Neuron (in vitro differentiated cells): ENCODE measurements around the gene TMC1.
"Not testable (repeated sequence)": the region's sequence is repeated elsewhere in the genome, so short reads cannot be mapped to it uniquely, and the experiment has no call there.

Experiments used
- H2AFZ ChIP-seq: one replicate; pipeline ENCODE4 v1.6.1; 2013; ENCODE audit warnings: low read depth, mild to moderate bottlenecking, inconsistent platforms, low read length, moderate library complexity
- H3K27me3 ChIP-seq: one replicate; pipeline ENCODE4 v1.6.1; 2013; ENCODE audit warnings: low read length; ENCODE audit not compliant: insufficient read depth
- H3K36me3 ChIP-seq: one replicate; pipeline ENCODE4 v1.6.1; 2013; ENCODE audit warnings: low read length; ENCODE audit not compliant: insufficient read depth
- H3K4me1 ChIP-seq: one replicate; pipeline ENCODE4 v1.6.1; 2013; ENCODE audit warnings: low read length; ENCODE audit not compliant: insufficient read depth
- H3K4me3 ChIP-seq: 2 replicates; pipeline ENCODE4 v1.5.1; 2013; ENCODE audit warnings: mild to moderate bottlenecking, low read length, moderate library complexity
- H3K9me3 ChIP-seq: one replicate; pipeline ENCODE4 v1.6.1; 2013; ENCODE audit warnings: low read length

TMC1 gene

DNA sequence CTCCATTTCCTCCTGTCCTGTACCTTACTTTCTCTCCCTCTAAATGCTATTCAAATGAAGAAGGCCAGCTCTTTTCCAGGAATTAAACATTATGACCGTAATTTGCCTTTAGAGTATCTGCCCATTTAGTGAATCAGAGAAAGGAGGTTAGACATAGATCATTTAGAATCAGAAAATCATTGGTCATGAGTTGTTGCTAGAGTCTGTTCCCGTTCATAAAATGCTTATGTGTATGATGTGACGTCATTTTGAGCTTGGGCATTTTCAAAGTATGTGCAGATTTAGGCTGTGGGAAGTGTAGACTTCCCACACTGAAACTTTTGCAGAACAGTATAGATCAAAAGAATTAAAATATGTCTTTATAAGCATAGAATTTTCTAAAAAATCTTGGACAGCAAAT, 268.5 kb downstream of the TMC1 start:
- no peaks in the 10 kb centered on the region for H3K4me1 ChIP-seq
- H2AFZ ChIP-seq = no peak overlapping the region
- H3K4me3 ChIP-seq = no peak overlapping the region
- H3K27me3 ChIP-seq = no peaks in the 10 kb centered on the region
- no peaks in the 10 kb centered on the region for H3K9me3 ChIP-seq
- no peaks in the 10 kb centered on the region for H3K36me3 ChIP-seq

DNA sequence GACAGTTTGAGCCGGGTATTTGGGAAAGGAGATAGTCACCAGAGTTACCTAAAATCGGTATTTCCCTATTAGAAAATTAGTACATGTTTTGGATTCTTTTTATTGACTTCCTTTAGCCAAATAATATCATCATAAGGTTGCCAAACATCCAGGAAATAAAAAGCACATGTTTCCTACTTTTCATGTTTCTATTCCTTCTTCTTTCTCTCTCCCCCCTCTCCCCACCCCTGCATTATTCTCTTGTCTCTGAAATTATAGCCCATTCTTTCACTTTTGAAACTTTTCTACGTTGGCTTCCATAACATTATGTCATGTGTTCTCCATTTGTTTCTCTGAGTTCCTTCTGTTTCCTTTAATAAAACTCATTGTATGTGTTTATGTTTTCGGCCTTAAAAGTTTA, 269.6 kb downstream of the TMC1 start:
- Histone ChIP-seq H2AFZ (no peak overlapping the region), H3K27me3 (no peaks in the 10 kb centered on the region), H3K36me3 (no peaks in the 10 kb centered on the region), H3K4me3 (no peak overlapping the region), H3K9me3 (no peaks in the 10 kb centered on the region), H3K4me1 (no peaks in the 10 kb centered on the region)

DNA sequence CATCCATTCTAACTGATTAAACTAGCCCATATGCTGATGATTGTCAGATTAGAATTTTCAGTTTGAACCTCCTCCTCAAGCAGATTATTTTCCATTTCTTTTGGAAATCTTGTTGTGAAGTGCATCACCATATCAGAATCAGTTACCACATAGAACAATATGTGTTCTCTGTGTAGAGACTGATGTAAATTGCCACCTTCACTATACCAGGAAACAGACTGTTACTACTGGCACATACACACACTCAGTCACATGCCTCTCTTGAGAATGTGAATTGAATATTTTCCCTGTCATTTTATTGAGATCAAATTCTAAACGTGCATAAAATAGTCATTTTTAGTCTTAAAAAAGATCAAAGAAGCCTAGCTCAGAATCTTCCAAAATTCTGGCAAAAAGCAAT, 270.0 kb downstream of the TMC1 start:
- H3K36me3 ChIP-seq = no peaks in the 10 kb centered on the region
- no peaks in the 10 kb centered on the region for H3K4me1 ChIP-seq
- H3K4me3 ChIP-seq = no peak overlapping the region
- no peaks in the 10 kb centered on the region for H3K27me3 ChIP-seq
- H2AFZ ChIP-seq = no peak overlapping the region
- no peaks in the 10 kb centered on the region for H3K9me3 ChIP-seq

DNA sequence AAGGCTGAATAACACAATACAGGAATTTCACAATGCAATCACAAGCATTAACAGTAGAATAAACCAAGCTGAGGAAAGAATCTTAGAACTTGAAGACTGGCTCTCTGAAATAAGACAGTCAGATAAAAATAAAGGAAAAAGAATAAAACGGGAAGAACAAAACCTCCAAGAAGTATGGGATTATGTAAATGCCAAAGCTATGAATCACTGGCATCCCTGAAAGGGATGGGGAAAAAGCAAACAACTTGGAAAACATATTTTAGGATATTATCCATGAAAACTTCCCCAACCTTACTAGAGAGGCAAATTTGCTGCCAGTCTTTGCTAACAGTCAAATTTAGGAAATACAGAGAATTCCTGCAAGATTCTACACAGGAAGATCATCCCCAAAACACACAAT, 273.5 kb downstream of the TMC1 start:
- Histone ChIP-seq H3K9me3 (no peaks in the 10 kb centered on the region), H2AFZ (no peak overlapping the region), H3K4me1 (no peaks in the 10 kb centered on the region), H3K36me3 (no peaks in the 10 kb centered on the region), H3K4me3 (no peak overlapping the region), H3K27me3 (no peaks in the 10 kb centered on the region)

DNA sequence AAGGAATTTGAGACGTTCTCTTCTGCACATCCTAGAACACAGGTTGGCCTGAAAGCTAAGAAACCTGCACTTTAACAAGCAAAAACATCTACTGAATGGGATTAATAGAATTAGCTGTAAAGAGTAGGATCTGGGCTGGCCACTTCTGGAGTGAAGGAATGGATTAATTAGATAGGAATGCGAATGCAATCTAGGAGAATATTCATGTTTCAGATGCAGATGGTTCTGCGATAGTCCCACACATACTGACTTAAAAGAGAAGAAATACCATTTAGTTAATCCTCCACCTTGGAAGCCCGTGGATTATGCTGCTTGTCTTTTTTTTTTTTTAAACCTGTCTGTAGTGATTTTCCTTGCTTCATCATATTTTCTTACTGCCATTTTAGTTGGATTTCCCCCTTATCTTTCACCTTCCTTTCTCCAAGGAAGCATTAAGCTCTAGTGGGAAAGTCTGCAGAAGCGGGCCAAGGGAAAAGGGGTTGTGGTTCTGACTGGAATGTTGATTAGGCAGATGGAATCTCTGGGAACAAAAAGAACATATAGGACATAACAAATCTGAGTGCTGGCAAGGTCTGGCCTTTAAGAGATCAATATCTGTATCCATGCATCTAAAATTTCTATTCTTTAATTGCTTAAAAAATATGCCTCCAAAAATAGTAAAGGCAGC, 279.1 kb downstream of the TMC1 start:
- H3K36me3 ChIP-seq = no peaks in the 10 kb centered on the region
- no peak overlapping the region for H2AFZ ChIP-seq
- H3K27me3 ChIP-seq = no peaks in the 10 kb centered on the region
- no peak overlapping the region for H3K4me3 ChIP-seq
- H3K9me3 ChIP-seq = no peaks in the 10 kb centered on the region
- H3K4me1 ChIP-seq = no peaks in the 10 kb centered on the region

DNA sequence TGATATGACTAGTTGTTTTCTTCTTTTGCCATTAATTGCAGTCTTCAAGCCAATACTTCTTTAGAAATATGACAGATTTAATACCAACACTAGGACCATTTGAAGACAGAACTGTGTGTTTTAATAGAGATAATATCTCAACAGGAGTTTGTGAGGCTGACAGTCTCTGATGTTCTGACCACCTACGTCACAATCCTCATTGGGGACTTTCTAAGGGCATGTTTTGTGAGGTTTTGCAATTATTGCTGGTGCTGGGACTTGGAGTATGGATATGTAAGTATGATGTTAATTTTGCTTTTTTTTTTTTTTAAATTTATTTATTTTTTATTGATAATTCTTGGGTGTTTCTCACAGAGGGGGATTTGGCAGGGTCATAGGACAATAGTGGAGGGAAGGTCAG, 283.8 kb downstream of the TMC1 start:
- Histone ChIP-seq H2AFZ (no peak overlapping the region), H3K4me3 (no peak overlapping the region), H3K27me3 (no peaks in the 10 kb centered on the region), H3K4me1 (no peaks in the 10 kb centered on the region), H3K36me3 (no peaks in the 10 kb centered on the region), H3K9me3 (no peaks in the 10 kb centered on the region)

DNA sequence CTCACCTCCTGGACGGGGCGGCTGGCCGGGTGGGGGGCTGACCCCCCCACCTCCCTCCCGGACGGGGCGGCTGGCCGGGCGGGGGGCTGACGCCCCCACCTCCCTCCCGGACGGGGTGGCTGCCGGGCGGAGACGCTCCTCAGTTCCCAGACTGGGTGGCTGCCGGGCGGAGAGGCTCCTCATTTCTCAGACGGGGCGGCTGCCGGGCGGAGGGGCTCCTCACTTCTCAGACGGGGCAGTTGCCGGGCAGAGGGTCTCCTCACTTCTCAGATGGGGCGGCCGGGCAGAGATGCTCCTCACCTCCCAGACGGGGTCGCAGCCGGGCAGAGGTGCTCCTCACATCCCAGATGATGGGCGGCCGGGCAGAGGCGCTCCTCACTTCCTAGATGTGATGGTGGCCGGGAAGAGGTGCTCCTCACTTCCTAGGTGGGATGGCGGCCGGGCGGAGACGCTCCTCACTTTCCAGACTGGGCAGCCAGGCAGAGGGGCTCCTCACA, 285.0 kb downstream of the TMC1 start:
- not testable (repeated sequence) for H3K4me1 ChIP-seq, H2AFZ ChIP-seq, H3K36me3 ChIP-seq, H3K4me3 ChIP-seq, H3K9me3 ChIP-seq, H3K27me3 ChIP-seq

DNA sequence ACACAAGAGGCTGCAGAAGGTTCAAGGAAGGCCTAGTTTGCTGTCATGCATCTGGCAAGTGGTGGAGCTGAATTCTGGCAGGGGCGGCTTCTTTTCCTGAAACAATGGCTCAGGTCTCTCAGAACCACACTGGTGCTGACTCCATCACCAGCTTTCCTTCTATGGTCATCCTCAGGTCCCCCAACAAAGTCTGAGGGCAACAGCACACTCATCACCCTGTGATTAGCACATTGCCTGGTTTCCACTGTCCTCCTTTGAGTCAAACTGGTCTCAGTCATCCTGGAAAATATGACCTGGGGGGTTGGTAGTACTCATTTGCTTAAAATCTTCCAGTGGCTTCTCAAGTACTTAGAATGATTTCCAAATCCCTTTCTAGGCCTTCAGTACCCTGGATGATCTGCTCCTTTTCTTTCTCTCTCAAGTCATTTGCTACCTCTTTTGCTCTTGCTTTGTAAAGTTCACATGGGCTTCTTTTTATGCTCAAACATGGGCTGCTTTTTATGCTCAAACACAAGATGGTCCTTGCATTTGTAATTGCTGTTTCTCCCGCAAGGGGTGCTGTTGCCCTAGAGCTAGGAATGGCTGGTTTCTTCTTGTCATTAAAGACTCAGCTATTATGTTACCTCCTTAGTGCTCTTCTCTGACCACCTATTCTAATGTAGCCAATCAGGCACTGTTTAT, 286.5 kb downstream of the TMC1 start:
- Histone ChIP-seq H3K27me3 (no peaks in the 10 kb centered on the region), H3K4me1 (no peaks in the 10 kb centered on the region), H2AFZ (no peak overlapping the region), H3K9me3 (no peaks in the 10 kb centered on the region), H3K36me3 (no peaks in the 10 kb centered on the region), H3K4me3 (no peak overlapping the region)

DNA sequence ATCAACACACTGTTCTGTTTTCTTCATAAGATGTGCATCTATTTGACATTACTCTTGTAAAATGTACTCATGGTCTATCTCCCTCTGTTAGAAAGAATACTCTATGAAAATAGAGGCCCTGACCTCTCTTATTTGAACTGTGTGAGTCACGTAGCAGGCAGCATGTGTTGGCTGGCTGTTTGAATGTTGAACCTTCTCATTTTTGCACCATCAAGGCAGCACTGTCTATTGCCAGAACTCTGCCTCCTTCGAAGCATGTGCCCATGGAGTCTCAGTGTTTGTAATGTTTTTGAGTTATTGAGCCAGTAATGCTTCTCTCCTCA, 287.0 kb downstream of the TMC1 start:
- no peaks in the 10 kb centered on the region for H3K4me1 ChIP-seq

DNA sequence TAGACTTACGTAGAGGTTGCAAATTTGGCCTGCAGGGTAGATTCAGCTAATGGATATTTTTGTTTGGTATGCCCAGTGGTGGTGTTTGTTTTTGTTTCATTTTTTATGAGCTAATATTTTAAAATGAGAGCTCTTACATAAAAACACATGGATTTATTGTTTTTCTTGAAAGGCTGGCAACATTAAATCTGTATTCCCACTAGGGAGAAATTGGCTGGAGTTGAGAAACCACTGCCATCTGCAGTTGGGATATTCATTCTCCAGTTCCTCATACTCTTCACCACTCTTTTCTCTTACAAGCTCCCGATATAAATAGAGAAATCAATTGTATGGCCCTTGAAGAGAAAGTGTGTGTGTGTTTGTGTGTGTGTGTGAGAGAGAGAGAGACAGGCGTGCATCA, 288.2 kb downstream of the TMC1 start:
- no peak overlapping the region for H3K4me3 ChIP-seq
- H3K9me3 ChIP-seq = no peaks in the 10 kb centered on the region
- no peaks in the 10 kb centered on the region for H3K27me3 ChIP-seq
- no peaks in the 10 kb centered on the region for H3K36me3 ChIP-seq
- H2AFZ ChIP-seq = no peak overlapping the region
- no peaks in the 10 kb centered on the region for H3K4me1 ChIP-seq

More for the DNA sequence above, 287.0 kb downstream of the TMC1 start:
- no peaks in the 10 kb centered on the region for H3K9me3 ChIP-seq
- H3K4me3 ChIP-seq = no peak overlapping the region
- no peaks in the 10 kb centered on the region for H3K36me3 ChIP-seq
- H2AFZ ChIP-seq = no peak overlapping the region
- H3K27me3 ChIP-seq = no peaks in the 10 kb centered on the region

DNA sequence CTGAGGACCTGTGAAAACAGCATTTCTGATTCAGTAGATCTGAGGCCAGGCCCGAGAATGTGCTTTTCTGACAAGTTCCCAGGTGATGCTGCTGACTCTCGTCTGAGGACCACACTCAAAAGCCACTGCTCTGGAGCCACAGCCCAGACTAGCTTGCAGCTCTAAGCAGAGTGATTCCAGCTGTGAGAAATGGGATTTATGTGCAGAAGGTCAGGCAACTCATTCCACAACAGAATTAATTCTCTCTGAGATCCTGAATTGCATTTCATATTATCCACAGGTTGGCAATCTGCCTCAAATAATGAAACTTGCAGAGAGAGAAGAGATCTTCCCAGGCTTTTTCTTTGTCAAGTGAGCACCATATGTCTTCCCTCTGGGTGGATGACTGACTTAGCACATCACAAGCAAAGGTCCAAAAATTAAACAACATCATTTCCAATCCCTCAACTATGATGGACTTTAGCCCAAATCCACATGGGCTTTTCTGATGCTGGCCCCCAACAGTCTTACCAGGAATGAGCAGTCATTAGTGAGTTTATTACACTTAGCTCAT, 291.2 kb downstream of the TMC1 start:
- H3K27me3 ChIP-seq = no peaks in the 10 kb centered on the region
- no peaks in the 10 kb centered on the region for H3K36me3 ChIP-seq
- H3K4me3 ChIP-seq = no peak overlapping the region
- H3K4me1 ChIP-seq = no peaks in the 10 kb centered on the region
- no peaks in the 10 kb centered on the region for H3K9me3 ChIP-seq
- H2AFZ ChIP-seq = no peak overlapping the region

DNA sequence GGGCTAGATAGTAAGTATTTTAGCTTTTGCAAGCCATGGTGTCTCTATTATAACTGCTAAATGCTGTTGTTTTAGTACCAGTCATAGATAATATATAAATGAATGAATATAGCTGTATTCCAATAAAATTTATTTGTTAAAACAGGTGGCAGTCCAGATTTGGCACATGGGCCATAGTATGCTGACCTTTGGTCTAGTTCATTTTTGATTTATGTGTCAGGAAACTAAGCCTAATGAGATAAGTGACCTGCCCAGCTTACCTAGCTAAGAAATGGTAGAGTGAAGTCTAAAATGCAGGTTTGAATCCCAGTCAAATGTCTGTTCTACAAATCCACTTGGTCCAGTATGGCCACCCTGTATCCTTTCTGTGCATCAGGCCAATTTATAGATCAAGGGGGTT, 292.1 kb downstream of the TMC1 start:
- Histone ChIP-seq H3K27me3 (no peaks in the 10 kb centered on the region), H3K4me3 (no peak overlapping the region), H3K36me3 (no peaks in the 10 kb centered on the region), H2AFZ (no peak overlapping the region), H3K9me3 (no peaks in the 10 kb centered on the region), H3K4me1 (no peaks in the 10 kb centered on the region)

DNA sequence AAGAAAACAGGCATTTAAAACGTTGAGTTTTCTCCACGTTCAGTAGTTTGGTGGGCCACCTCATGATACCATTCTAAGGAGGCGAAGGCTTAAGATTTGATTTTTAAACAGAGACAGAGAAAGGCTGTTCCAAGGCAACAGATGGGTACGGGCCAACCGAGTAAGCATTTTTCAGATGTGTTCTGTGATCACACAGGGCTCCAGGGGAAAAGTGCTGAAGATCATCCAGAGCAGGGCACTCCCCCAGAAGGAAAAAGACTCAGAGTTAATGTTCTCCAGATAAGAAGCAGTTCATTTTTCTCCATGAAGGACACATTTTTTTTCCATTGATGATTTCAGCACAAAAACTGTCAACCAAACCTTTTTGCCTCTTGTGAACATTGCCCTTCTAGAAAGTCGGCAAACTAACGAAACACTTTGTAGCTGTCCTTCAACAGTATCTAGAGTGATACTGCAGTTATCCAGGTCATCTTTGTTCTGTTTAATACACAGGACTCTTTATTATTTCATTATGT, 292.7 kb downstream of the TMC1 start:
- H3K27me3 ChIP-seq = no peaks in the 10 kb centered on the region
- H3K36me3 ChIP-seq = no peaks in the 10 kb centered on the region
- no peak overlapping the region for H3K4me3 ChIP-seq
- H3K9me3 ChIP-seq = no peaks in the 10 kb centered on the region
- no peaks in the 10 kb centered on the region for H3K4me1 ChIP-seq
- no peak overlapping the region for H2AFZ ChIP-seq
